ENCODE data around the gene C17orf67. TPM values are rescaled to one million over a fixed set of nuclear protein-coding genes. Genes with fewer than 3 reads are reported as not detected.

C17orf67 gene
- total RNA-seq, 1 donor from 2014 or later: 2.4 TPM

- H3K9me3 Mint-ChIP-seq (ENCODE audit: unreplicated experiment): no peaks in the 10 kb centered on the region
- no peaks in the 10 kb centered on the region for H3K4me1 Mint-ChIP-seq (ENCODE audit: unreplicated experiment)
- H3K27ac Mint-ChIP-seq (ENCODE audit: unreplicated experiment): no peak overlapping the region
- no peak for DNase-seq (ENCODE audit: extremely low spot score, unreplicated experiment)
- H3K4me3 Mint-ChIP-seq (ENCODE audit: unreplicated experiment): no peak overlapping the region
- H3K27me3 Mint-ChIP-seq (ENCODE audit: unreplicated experiment): no peaks in the 10 kb centered on the region
- H3K36me3 Mint-ChIP-seq (ENCODE audit: unreplicated experiment): peaks cover 11% of the 10 kb centered on the region
- TF ChIP-seq CTCF (IDR thresholded peaks at IDR 0.05): no peak
Measured at GRCh38 chr17:56866076-56866475, 32.4 kb upstream of the C17orf67 start.

GRCh38 chr17:56863974-56864373 lies 30.3 kb upstream of the C17orf67 start:
- H3K4me3 Mint-ChIP-seq (ENCODE audit: unreplicated experiment): no peak overlapping the region
- no peaks in the 10 kb centered on the region for H3K27me3 Mint-ChIP-seq (ENCODE audit: unreplicated experiment)
- H3K9me3 Mint-ChIP-seq (ENCODE audit: unreplicated experiment): no peaks in the 10 kb centered on the region
- no peaks in the 10 kb centered on the region for H3K4me1 Mint-ChIP-seq (ENCODE audit: unreplicated experiment)
- no peak for TF ChIP-seq CTCF (IDR thresholded peaks at IDR 0.05)
- no peak for DNase-seq (ENCODE audit: extremely low spot score, unreplicated experiment)
- no peak overlapping the region for H3K27ac Mint-ChIP-seq (ENCODE audit: unreplicated experiment)
- peaks cover 18% of the 10 kb centered on the region for H3K36me3 Mint-ChIP-seq (ENCODE audit: unreplicated experiment)

GRCh38 chr17:56861899-56862298 lies 28.2 kb upstream of the C17orf67 start:
- no peaks in the 10 kb centered on the region for H3K4me1 Mint-ChIP-seq (ENCODE audit: unreplicated experiment)
- H3K36me3 Mint-ChIP-seq (ENCODE audit: unreplicated experiment): peaks cover 28% of the 10 kb centered on the region
- H3K27ac Mint-ChIP-seq (ENCODE audit: unreplicated experiment): no peak overlapping the region
- no peaks in the 10 kb centered on the region for H3K27me3 Mint-ChIP-seq (ENCODE audit: unreplicated experiment)
- no peak for TF ChIP-seq CTCF (IDR thresholded peaks at IDR 0.05)
- no peaks in the 10 kb centered on the region for H3K9me3 Mint-ChIP-seq (ENCODE audit: unreplicated experiment)
- H3K4me3 Mint-ChIP-seq (ENCODE audit: unreplicated experiment): no peak overlapping the region
- no peak for DNase-seq (ENCODE audit: extremely low spot score, unreplicated experiment)

GRCh38 chr17:56851008-56851407 lies 17.3 kb upstream of the C17orf67 start:
- no peak for DNase-seq (ENCODE audit: extremely low spot score, unreplicated experiment)
- TF ChIP-seq CTCF (IDR thresholded peaks at IDR 0.05): no peak
- Mint-ChIP-seq H3K27ac (ENCODE audit: unreplicated experiment) (no peak overlapping the region), H3K27me3 (ENCODE audit: unreplicated experiment) (no peaks in the 10 kb centered on the region), H3K36me3 (ENCODE audit: unreplicated experiment) (peaks cover 30% of the 10 kb centered on the region), H3K9me3 (ENCODE audit: unreplicated experiment) (no peaks in the 10 kb centered on the region), H3K4me1 (ENCODE audit: unreplicated experiment) (no peaks in the 10 kb centered on the region), H3K4me3 (ENCODE audit: unreplicated experiment) (no peak overlapping the region)

- Mint-ChIP-seq H3K9me3 (ENCODE audit: unreplicated experiment) (no peaks in the 10 kb centered on the region), H3K4me1 (ENCODE audit: unreplicated experiment) (no peaks in the 10 kb centered on the region), H3K4me3 (ENCODE audit: unreplicated experiment) (no peak overlapping the region), H3K27ac (ENCODE audit: unreplicated experiment) (no peak overlapping the region), H3K36me3 (ENCODE audit: unreplicated experiment) (peaks cover 30% of the 10 kb centered on the region), H3K27me3 (ENCODE audit: unreplicated experiment) (no peaks in the 10 kb centered on the region)
- DNase-seq (ENCODE audit: extremely low spot score, unreplicated experiment): no peak
- no peak for TF ChIP-seq CTCF (IDR thresholded peaks at IDR 0.05)
Measured at GRCh38 chr17:56850591-56850990, 16.9 kb upstream of the C17orf67 start.
